HG03159 (cell line): ENCODE measurements around the gene CACNG7.

Source experiments
- ATAC-seq: cut with Tn5 transposase; IDR thresholded peaks from one replicate; pipeline ENCODE4 v1.9.1; 2021; ENCODE audit warnings: mild to moderate bottlenecking, moderate library complexity; ENCODE audit not compliant: unreplicated experiment

The CACNG7 gene

GRCh38 chr19:53903055-53903680 lies 5.9 kb upstream of the CACNG7 start:
- no peak for ATAC-seq

DNA sequence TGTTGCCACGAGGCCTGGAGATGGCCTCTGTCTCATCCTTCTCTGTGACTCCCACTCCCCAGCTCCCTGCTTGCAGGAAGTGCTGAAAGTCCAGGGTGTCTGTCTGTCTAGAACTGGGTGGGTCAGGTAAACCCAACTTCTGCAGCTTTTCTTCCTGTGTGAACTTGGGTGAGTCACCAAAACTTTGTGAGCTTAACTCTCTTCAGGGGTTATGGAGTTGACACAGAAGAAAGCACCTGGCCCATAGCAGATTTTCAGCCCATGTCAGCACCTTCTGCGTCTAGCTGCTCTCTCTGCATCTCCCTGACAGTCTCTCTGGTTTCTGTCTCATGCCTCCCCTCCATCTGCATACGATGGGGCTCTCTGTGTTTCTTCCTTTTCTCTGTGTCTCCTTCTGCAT lies 4.2 kb upstream of the CACNG7 start:
- no peak for ATAC-seq

- no peak for ATAC-seq
Observed at GRCh38 chr19:53905787-53906186, 3.3 kb upstream of the CACNG7 start.

- ATAC-seq: no peak
Observed at GRCh38 chr19:53906211-53907192, 2.6 kb upstream of the CACNG7 start.

DNA sequence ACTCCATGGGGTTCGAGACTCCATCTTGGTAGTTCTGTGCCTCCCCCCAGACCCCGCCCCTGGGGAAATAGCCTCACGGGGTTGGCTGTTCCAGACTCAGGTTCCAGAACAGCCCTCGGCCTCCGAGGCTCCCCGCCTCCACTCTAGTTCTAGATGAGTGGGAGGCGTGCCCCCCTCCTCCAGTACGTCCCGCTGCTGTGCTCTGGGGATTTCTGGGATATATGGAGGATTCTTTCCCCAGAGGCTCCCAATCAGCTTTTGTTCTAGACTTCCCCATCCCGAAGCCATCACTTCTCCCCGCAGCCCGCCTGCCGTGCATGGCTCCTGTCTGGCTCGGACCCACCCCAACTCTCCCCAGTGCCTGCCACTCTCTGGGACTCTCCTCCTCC lies 1.9 kb upstream of the CACNG7 start:
- no peak for ATAC-seq

DNA sequence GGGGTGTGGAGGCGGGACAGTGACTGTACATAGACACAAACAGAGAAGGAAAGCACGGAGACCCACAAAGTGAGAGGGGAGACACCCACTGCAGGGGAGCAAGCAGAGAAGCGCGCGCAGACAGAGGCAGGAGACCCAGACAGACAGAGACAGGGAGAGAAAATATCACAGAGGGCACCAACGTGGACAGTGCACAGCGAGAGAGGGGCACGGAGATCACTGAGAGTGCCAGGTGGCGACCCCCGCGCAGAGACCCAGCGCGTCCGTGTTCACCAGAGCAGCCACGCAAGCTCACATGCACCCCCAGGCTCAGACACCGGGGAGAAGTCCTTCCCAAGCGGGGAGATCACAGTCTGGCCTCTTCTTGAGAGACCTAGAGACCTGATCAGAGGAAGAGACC lies 1.4 kb upstream of the CACNG7 start:
- no peak for ATAC-seq

DNA sequence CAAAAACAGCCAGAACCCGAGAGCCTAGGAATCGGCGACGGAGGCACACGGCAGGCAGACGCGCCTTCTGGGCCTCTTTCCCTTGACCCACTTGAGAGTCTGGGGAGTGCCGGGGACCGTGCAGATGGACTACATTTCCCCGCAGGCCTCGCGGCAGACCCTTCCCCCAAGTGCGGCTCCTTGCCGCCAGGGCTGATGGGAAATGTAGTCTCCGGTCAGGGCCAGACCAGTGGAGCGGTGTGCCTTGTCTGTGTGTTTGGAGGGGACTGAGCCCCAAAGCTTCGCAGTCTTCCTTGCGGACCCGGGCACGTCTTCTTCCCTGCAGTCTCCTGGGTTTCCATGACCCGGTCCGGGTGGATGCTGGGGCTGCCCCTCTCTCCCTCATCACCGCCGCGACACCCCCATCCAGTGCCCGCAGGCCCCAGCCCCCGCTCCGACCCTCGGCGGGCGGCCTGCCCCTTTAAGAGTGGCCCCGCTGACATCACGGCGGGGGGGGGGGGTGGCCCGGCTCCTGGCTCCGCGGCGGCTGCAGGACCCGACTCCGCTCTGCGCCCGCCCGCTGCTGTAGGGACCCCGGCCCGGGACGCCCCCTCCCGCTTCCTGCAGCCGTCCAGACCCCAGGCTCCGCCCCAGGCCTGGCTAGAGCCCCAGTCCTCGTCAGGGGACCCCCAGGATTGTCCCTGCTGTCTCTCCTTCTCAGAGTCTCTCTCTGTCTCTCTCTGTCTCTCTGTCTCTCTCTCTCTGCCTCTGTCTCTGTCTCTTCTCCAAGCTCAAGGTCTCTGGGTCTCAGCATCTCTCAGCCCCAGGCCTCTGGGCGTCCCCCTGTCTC lies 758 bp upstream of the CACNG7 start:
- ATAC-seq: no peak

- ATAC-seq: no peak
Observed at GRCh38 chr19:53909471-53910169, 542 bp downstream of the CACNG7 start.

DNA sequence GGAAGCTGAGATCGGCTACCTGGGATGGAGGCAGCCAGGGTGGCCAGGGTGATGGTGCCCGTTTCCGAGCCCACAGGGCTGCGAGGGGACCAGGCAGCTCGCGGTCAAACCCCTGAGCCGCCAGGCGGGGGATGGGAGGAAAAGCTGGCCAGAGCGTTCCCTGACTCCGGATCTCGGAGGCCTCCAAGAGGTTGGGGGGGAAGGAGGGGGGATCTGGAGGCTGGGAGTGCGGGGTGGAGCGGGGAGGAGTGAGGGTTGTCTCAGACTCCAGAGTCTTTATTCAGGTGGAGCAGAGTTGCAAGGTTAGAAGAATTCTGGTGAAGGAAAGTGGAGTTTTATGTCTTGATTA lies 1.1 kb downstream of the CACNG7 start:
- no peak for ATAC-seq

DNA sequence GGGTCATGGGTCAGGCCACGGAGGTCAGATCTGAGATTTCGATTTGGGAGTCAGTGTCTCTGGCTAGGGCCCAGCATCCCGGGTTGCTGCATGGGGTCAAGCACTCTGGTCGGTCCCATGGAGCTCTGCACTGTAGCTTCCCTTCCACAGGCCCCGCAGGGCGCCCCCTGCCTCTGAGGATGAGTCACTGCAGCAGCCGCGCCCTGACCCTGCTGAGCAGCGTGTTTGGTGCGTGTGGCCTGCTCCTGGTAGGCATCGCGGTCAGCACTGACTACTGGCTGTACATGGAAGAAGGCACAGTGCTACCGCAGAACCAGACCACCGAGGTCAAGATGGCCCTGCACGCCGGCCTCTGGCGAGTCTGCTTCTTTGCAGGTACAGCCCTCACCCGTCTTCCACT lies 3.6 kb downstream of the CACNG7 start:
- no peak for ATAC-seq

GRCh38 chr19:53915000-53915399 lies 5.9 kb downstream of the CACNG7 start:
- no peak for ATAC-seq

DNA sequence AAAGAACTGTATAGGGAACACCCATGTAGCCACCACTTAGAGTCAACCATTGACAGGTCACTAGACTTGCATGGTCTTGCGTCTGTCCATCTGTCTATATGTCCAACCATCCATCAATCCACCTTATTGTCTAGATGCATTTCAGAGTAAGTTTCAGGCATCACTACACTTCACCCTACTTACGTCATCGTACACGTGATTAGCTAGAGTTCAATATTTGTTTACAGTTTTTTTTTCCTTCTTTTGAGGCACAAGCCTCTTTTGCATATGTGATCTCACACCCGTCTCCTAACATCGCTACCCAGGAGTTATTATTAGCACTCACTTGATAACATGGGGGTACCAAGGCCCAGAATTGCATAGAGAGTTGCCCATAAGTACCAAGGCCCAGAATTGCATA lies 6.9 kb downstream of the CACNG7 start:
- ATAC-seq: no peak

- ATAC-seq: no peak
Observed at GRCh38 chr19:53917356-53917755, 8.3 kb downstream of the CACNG7 start.

GRCh38 chr19:53927739-53928138 lies 18.7 kb downstream of the CACNG7 start:
- no peak for ATAC-seq

DNA sequence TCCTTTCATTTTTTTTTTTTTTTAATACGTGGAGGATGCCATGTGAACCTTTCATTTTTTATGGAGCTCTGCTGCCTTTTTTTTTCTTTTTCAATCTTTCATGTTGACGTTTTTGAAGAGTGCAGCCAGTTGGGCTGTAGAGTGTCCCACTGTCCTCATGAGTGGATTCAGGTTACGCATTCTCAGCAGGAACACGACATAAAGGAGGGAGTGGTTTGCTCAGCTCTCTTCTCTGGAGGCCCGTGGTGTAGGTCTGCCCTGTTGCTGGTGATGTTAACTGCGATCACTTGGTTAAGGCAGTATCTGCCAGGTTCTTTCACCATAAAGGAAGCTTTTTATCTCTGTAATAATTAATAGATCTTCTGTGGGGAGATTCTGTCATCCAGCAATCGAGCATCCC lies 27.0 kb downstream of the CACNG7 start:
- ATAC-seq: no peak

DNA sequence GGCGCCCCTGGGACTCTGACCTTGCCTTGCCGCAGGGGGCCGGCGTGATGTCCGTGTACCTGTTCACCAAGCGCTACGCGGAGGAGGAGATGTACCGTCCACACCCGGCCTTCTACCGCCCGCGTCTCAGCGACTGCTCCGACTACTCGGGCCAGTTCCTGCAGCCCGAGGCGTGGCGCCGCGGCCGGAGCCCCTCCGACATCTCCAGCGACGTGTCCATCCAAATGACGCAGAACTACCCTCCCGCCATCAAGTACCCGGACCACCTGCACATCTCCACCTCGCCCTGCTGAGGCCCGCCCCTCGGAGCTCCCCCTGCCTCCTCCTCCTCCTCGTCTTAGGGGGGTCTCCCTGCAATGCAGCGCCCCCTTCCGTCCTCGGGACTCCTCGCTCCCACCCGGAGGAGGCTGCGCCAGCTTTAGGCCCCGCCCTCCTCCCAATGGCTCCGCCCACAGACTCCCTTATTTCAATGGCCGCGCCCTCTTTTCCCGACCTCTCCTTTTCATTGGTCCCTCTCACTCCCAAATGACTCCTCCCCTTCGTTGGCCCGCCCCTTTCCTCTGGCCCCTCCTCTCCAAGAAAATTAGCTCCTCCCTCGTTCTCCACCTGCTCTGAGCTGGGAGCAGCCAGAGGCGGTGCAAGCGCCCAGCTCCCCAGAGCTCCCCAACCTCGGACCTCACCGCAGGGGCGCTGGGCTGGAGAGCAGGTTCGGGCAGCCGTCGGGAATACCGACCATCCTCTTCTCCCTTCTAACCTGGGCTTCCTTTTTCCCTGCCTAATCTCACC lies 33.1 kb downstream of the CACNG7 start:
- ATAC-seq: no peak

DNA sequence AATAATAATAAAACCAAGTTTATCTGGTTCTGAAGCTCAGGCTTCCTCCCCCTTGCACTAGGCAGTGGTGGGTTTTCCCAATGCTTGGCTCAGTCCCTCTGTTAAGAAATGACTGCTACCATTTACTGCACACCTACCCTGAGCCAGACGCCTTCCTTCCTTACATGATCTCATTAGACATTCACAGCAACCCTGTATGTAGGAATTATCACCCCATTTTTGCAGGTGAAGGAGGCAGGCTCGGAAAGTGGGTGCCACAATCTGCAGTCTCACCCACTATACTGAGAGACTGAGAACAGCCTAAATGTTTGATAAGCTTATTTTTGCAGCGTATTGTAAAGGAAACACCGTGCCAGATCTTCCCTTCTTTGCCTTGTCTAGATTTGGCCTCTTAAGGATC lies 35.3 kb downstream of the CACNG7 start:
- no peak for ATAC-seq

- no peak for ATAC-seq
Observed at GRCh38 chr19:53944933-53945332, 35.9 kb downstream of the CACNG7 start.

GRCh38 chr19:53945441-53945840 lies 36.4 kb downstream of the CACNG7 start:
- ATAC-seq: no peak

DNA sequence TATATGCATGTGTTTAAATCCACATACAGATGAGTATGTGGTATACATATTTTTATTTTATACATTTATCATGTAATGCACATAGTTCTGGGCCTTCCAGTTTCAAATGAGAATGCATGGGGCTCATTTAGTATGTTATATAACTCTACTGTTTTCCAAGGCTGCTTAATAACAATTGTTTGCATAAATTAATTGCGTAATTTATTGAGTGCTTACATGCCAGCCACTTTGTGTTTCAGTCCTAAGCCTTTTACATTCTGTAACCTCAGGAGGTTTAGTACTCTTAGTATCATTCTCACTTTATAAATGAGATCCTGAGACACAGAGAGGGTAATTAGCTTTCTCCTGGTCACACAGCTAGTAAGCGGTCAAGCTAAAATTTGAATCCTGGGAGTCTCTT lies 36.9 kb downstream of the CACNG7 start:
- no peak for ATAC-seq
